COLO829 (cell line): ENCODE results near the gene ARHGAP42.
"Not testable (repeated sequence)": the region's sequence is repeated elsewhere in the genome, so short reads cannot be mapped to it uniquely, and the experiment has no call there.

Source experiments
- DNase-seq: peaks from one replicate; pipeline ENCODE4 v3.0.0; 2012; ENCODE audit warnings: low spot score

Gene ARHGAP42, protein sequence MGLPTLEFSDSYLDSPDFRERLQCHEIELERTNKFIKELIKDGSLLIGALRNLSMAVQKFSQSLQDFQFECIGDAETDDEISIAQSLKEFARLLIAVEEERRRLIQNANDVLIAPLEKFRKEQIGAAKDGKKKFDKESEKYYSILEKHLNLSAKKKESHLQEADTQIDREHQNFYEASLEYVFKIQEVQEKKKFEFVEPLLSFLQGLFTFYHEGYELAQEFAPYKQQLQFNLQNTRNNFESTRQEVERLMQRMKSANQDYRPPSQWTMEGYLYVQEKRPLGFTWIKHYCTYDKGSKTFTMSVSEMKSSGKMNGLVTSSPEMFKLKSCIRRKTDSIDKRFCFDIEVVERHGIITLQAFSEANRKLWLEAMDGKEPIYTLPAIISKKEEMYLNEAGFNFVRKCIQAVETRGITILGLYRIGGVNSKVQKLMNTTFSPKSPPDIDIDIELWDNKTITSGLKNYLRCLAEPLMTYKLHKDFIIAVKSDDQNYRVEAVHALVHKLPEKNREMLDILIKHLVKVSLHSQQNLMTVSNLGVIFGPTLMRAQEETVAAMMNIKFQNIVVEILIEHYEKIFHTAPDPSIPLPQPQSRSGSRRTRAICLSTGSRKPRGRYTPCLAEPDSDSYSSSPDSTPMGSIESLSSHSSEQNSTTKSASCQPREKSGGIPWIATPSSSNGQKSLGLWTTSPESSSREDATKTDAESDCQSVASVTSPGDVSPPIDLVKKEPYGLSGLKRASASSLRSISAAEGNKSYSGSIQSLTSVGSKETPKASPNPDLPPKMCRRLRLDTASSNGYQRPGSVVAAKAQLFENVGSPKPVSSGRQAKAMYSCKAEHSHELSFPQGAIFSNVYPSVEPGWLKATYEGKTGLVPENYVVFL

DNA sequence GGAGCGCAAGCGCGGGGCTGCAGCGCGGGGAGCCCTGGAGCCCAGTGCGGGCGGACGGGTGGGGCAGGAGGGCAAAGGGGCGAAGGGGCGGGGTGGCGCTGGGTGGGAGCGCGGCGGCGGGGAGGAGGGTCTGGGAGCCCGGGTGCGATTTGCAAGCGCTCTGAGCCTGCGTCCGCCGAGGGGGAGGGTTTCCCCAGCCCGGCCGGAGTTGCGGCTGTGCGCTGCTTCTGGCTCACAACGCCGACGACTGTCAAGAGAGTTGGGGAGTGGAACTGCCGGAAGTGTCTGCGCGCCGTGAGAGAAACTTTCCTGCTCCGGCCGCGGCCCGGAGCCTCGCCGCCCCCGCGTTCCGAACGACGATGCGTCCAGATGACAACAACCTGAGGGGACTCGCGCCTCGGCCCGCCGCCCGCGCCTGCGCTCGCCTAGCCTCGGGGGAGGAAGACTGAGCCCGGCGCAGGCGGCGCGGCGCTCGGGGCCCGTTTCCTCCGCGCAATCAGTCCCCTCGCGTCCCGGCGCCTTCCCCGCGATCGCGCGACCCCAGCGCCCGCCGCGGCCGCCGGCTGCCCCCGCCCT lies at the start of gene ARHGAP42:
Gene ARHGAP42, plus strand, starts transcription at position 235 of the 576 bp plus-strand sequence. CDS start 391 bp downstream, outside the sequence.
- DNase-seq = no peak

DNA sequence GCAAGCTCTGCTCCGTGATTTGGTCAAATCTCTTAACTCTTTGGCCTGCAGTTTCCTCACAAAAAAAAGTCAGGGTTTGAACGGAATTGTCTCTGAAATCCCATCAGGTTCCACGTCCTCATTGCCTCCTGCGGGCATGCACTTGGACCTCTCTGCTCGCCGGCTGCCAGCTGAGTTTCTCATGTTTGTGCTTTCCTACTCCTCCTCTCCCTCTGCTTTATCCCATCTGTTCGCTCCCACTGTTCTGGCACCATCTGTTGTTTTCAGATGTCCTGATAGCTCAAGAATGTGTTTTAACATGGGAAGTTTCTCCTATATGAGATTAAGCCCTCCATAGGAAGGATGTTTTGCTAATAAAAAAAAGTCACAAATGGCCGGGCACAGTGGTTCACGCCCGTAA lies 49.4 kb upstream of the ARHGAP42 start:
- no peak for DNase-seq

DNA sequence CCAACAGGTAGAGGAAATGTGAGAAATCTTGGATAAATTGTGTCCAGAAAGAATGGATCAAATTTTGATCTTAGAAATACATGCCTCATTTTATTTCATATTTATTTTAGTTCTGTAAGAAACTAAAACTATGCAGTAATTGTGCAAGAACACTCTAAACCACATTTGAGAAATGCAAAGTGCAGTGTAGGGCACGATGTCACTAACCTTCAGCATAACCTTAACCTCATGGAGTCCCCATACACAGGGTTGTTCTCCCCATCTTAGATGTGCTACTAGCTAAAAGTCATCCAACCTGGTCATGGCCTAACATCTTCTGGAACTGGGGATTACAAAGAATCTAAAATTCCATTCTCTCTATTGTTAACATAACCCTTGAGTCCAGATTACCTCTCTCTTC lies 48.4 kb upstream of the ARHGAP42 start:
- no peak for DNase-seq

- peak; percentile 40 for DNase-seq
Observed at GRCh38 chr11:100639140-100639539, 47.9 kb upstream of the ARHGAP42 start.

DNA sequence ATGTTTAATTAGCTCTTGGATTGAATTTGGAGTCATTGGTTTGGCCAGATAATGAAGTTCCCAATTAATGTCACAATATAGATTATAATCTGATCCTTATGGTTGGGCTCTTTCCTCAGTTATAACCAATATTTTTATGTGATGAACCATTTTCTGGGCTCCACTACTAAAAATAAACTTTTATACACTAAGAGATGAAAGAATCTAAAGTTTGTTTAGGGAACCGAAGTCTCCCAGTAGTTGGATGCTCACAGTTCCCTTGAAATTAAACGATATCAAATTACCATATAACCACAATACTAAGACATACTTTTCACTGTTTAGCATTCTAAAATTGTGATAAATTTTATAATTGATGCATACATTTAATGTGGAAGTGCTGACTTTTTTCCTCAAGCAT lies 47.0 kb upstream of the ARHGAP42 start:
- no peak for DNase-seq

GRCh38 chr11:100640646-100641045 lies 46.4 kb upstream of the ARHGAP42 start:
- DNase-seq = no peak

DNA sequence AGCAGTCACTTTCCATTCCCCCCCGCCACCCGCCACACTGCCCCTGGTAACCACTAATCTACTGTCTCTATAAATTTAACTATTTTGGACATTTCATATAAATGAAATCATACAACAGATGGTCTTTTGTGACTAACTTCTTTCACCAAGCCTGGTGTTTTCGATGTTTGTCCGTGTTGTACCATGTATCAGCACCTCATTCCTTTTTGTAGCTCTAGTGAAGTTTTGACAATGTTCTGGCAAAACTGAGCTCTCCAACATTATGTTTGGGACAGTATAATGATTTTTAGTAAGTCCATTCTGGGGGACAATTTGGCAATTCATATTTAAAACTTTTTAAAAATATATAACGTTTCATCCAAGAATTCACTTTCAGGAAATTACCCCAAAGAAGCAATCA lies 45.6 kb upstream of the ARHGAP42 start:
- DNase-seq = no peak

DNA sequence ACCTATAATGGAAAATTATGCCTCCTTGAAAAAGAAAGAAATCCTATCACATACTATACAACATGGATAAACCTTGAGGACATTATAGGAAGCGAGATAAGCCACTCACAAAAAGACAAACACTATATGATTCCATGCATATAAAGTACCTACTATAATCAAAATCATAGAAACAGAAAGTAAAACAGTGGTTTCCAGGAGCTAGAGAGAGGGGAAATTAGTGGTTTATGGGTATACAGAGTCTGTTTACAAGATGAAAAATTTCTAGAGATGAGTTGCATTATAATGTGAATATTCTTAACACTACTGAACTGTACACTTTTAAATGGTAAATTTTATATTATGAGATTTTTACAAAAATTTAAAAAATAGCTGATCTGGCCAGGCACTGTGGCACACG lies 40.5 kb upstream of the ARHGAP42 start:
- no peak for DNase-seq

GRCh38 chr11:100647861-100648260 lies 39.2 kb upstream of the ARHGAP42 start:
- DNase-seq = no peak

GRCh38 chr11:100663583-100663982 lies 23.5 kb upstream of the ARHGAP42 start:
- no peak for DNase-seq

GRCh38 chr11:100663996-100664395 lies 23.1 kb upstream of the ARHGAP42 start:
- DNase-seq = no peak

GRCh38 chr11:100666816-100667215 lies 20.3 kb upstream of the ARHGAP42 start:
- not testable (repeated sequence) for DNase-seq

DNA sequence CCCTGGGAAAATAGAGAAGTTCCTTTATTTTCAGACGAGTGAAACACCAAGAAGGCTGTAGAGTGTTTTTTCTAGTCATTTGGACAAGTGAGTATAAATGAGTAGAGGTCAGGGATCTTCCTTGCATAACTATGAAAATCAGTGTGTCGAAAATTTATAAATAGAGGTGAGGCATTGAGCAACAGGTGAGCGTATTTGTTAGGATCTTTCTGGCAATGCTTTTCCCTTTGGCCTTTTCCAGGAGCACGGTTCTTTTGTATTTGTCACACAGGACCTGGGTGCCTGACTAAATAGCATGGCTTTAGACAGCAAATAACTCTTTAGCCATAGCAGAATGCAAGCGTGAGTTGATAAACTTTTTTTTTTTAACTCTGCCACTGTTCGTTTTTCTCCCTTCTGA lies 19.6 kb upstream of the ARHGAP42 start:
- no peak for DNase-seq

DNA sequence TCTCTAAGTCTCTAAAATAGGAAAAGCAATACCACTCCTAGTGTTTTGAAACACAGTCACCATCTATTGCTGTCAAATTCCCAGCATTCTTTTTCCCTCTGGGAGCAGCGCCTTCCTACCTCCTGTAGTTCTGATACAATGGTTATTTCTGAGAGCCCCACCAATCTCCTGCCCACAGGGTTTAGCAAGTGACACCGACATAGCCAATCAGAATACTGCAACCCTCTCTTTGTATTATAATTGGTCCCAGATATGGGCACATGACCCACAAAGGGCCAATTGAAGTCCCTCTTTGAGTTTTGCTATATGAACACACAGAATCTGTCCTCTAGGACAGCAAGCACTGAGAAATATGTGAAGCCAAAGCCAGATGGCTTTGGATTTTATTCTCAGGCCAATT lies 16.9 kb upstream of the ARHGAP42 start:
- DNase-seq = no peak

DNA sequence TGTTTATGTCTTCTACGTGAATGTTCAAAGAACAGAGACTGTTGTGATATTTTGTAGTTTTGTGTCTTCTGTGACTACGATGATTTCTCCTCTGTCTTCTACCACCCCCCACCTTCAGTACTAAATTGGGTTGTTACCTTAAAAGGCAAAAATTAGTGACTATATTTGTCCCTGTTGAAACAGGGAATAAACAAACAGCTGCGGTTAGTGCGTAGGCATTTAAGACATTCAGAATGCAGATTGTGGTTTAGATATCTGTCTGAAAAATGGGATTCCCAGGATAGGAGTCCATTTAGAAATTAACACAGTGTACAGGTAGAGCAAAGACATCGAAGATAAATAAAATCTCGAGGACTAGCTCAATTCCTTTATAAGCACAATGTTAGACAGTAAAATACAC lies 15.6 kb upstream of the ARHGAP42 start:
- no peak for DNase-seq

DNA sequence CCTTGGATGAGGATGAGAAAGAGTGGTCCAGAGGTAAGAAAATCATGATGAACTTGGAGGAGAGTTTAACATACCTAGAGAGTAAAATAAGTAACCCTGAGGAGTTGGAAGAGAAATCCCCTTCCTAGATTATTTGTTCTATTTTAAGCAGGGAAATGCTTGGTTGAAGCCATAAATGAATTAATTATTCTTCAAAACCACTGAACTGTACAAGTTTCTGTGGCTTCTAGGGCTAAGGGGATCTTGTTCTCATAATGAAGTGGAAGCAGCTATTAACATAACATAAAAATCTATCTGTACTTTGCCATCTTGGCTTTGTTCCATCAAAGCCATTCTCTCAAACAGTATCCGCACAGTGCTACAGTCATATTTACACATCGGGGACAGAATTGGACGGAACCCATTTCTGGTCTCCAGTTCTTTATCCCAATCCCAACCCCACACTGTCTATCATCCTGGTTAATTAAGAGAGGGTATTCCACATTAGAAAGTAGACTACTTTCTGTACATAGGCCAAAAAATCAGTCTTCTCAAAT lies 14.5 kb upstream of the ARHGAP42 start:
- DNase-seq = no peak

DNA sequence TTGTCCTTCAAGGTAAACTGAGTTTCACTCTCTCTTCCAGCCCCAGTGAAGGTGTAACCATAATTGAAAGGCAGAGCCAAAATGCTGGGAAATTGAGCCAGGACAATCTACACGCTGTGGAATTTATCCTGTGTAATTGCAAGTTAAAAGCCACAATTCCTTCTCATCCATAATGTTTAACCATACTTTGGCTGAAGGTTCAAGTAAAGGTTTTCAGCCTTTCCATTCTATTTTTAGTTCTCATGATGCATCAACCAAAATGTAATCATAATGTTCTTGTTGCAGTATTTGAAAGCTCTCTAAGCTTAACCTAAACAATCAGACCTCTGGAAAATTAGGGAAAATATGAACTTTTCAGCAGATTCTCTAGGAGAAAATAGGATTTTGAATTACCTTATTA lies 14.0 kb upstream of the ARHGAP42 start:
- DNase-seq = no peak

DNA sequence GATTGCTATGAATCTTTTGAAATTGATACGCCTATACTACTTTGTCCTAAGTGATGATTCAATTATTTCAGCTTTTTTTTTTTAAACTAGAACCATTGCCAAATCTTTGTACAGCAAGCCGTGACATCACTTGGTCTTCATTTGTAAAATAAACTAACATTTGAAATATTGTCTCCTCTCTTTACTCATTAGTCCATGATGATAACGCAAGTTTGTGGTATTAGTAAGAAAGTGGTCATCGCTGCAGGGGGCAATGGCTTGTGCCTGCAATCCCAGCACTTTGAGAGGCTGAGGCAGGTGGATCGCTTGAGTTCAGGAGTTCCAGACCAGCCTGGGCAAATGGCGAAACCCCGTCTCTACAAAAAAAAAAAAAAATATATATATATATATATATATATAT lies 12.9 kb upstream of the ARHGAP42 start:
- DNase-seq = no peak

GRCh38 chr11:100675115-100675650 lies 11.9 kb upstream of the ARHGAP42 start:
- no peak for DNase-seq

DNA sequence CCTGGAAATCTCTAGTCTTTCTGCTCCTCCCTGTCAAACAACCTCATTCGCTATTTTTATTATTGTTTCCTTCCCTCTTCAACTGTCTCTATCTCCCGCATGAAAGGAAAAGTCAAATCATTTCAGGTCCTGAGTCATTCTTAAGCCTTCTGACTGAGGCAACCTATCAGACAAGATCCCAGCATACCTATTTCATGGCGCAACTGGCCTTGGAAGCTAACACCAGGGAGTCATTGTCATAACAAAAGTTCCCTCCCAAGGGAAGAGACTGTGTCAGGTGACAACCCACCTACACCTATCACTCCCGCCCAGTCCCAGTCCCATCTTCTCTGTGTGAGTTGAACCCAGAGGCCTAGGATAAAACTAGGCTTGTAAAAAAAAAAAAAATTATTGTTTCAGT lies 10.2 kb upstream of the ARHGAP42 start:
- DNase-seq = no peak

GRCh38 chr11:100677796-100678195 lies 9.3 kb upstream of the ARHGAP42 start:
- no peak for DNase-seq

GRCh38 chr11:100680070-100680469 lies 7.0 kb upstream of the ARHGAP42 start:
- DNase-seq = no peak
